PC-3 (cell line): ENCODE data around the gene P2RY2. TPM values are rescaled to one million over a fixed set of nuclear protein-coding genes. Genes with fewer than 3 reads are reported as not detected.

ENCODE experiments used
- ATAC-seq: fragments of 200-7000 bp; cut with Tn5 transposase; 2 replicates; pipeline ENCODE4 v1.9.1; 2020; ENCODE audit warnings: mild to moderate bottlenecking, moderate library complexity
- BruUV-seq: library from RNA; stranded (reverse); fragments of 400-500 nt; replicated peaks from 2 replicates; lab custom pipeline; 2021; lab: Mats Ljungman, UMichigan
- CTCF ChIA-PET: fragments of 300-600 bp; sonication (Branson Sonifier 250); formaldehyde crosslinking; loops from one replicate; lab custom pipeline; 2022; ENCODE audit warnings: antibody characterized with exemption; lab: Charles Lee
- POLR2A ChIA-PET: fragments of 300-600 bp; sonication (Branson Sonifier 250); formaldehyde crosslinking; loops from one replicate; lab custom pipeline; 2022; ENCODE audit warnings: antibody characterized with exemption; ENCODE audit not compliant: unreplicated experiment; lab: Charles Lee
- DNase-seq: peaks from one replicate; pipeline ENCODE4 v3.0.0-alpha.2; 2015
- H2AFZ ChIP-seq: fragments of 300-600 bp; sonication (generic); 2 replicates; pipeline ENCODE4 v1.6.0; 2016; ENCODE audit warnings: antibody characterized with exemption, low read length
- H3F3A ChIP-seq: fragments of 300-600 bp; sonication (generic); one replicate; pipeline ENCODE4 v1.6.0; 2017; ENCODE audit warnings: antibody characterized with exemption, low read length, control low read depth, mild to moderate bottlenecking; ENCODE audit not compliant: unreplicated experiment
- H3K27ac ChIP-seq: fragments of 300-600 bp; sonication (generic); 2 replicates; pipeline ENCODE4 v1.5.1; 2016; ENCODE audit warnings: mild to moderate bottlenecking, low read length
- H3K27me3 ChIP-seq: fragments of 300-600 bp; sonication (generic); 2 replicates; pipeline ENCODE4 v1.6.1; 2016; ENCODE audit warnings: low read length, mixed read lengths
- H3K36me3 ChIP-seq: fragments of 300-600 bp; sonication (generic); 2 replicates; pipeline ENCODE4 v1.6.1; 2016; ENCODE audit warnings: low read depth, mixed run types, low read length, mixed read lengths
- H3K4me1 ChIP-seq: fragments of 300-600 bp; sonication (generic); 2 replicates; pipeline ENCODE4 v1.5.1; 2016; ENCODE audit warnings: low read length; ENCODE audit not compliant: insufficient read depth
- H3K4me2 ChIP-seq: fragments of 300-600 bp; sonication (generic); 2 replicates; pipeline ENCODE4 v1.6.0; 2016; ENCODE audit warnings: low read length
- H3K4me3 ChIP-seq: fragments of 300-600 bp; sonication (generic); 2 replicates; pipeline ENCODE4 v1.5.1; 2016; ENCODE audit warnings: mild to moderate bottlenecking, low read length, mixed read lengths
- H3K79me2 ChIP-seq: fragments of 300-600 bp; sonication (generic); 2 replicates; pipeline ENCODE4 v1.6.1; 2017; ENCODE audit warnings: low read length, mixed read lengths
- H3K9ac ChIP-seq: fragments of 300-600 bp; sonication (generic); 2 replicates; pipeline ENCODE4 v1.6.0; 2016; ENCODE audit warnings: mild to moderate bottlenecking, low read length
- H3K9me2 ChIP-seq: fragments of 300-600 bp; sonication (generic); replicated peaks from 2 replicates; pipeline ENCODE4 v1.6.1; 2016; ENCODE audit warnings: mixed run types, low read length, mixed read lengths
- H3K9me3 ChIP-seq: fragments of 300-600 bp; sonication (generic); 2 replicates; pipeline ENCODE4 v1.6.1; 2016; ENCODE audit warnings: low read length, mixed read lengths
- H4K20me1 ChIP-seq: fragments of 300-600 bp; sonication (generic); 2 replicates; pipeline ENCODE4 v1.6.1; 2016; ENCODE audit warnings: low read length, mixed read lengths
- EZH2 ChIP-seq: fragments of 300-600 bp; sonication (generic); IDR thresholded peaks from one replicate; pipeline ENCODE4 v1.6.1; 2017; ENCODE audit warnings: antibody characterized with exemption, mild to moderate bottlenecking, low read length; ENCODE audit not compliant: unreplicated experiment
- EZH2phosphoT487 ChIP-seq: fragments of 300-600 bp; sonication (generic); IDR thresholded peaks from 2 replicates; pipeline ENCODE4 v1.6.1; 2018; ENCODE audit warnings: mild to moderate bottlenecking, antibody characterized with exemption, low read length, borderline replicate concordance
- intact Hi-C: fragments of 100-400 bp; cut with micrococcal nuclease; formaldehyde crosslinking; loops from 2 replicates; pipeline ENCODE4 v1.9.0; 2023
- total RNA-seq: library from RNA; depleted of rRNA; stranded (reverse); fragments of >200 nt; gene quantifications from 2 replicates; pipeline ENCODE4 v1.2.3, GENCODE V29; 2014
- TF ChIP-seq, protein P1 (sequence below): fragments of 300-600 bp; sonication (generic); conservative IDR thresholded peaks from 2 replicates; pipeline ENCODE4 v1.5.1; 2017; ENCODE audit warnings: antibody characterized with exemption, low read depth, mild to moderate bottlenecking, low read length

Gene P2RY2
- total RNA-seq, 1 experiment from 2014 or later = 54.8 TPM

DNA sequence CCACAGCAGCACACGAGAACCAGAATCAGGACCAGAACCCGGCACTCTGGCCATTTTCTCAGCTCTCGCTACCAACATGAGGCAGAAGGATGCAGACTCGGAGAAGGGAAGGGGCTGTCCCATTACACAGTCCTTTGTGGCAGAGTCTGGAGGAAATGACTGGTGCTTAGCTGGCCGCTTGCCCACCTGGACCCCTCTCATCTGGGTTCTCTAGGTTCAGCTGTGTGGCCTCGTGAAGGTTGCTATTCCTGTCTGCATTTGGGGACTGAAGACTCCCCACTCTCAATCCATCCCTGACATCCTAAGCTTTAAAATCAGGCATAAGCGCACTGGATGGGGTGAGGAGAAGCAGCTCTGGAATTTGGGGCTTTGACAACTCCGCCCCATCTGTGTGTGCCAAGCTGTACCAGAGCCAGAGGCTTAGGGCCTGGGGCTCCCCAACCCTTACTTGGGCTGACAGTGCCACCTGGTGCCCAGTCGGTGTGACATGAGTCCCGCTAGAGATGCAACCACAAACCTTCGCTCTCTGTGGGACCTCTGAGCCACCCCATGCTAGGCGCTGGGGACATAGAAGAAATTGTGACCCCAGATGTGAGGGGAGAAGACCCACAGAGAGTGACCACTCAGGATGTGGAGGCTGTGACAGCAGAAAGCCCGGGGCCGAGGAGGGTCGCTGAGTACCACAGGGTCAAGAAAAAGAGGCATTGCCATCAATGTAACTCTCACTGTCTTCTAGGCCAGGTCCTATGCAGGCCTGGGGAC, 40.1 kb upstream of the P2RY2 start:
- BruUV-seq = no TSS peak
- ChIA-PET CTCF (interaction anchor here (0.6 to 2.6 kb wide), 5 partner anchors 35 to 453 kb away, joined by 8 to 21 read pairs (median 15); partner anchors contain the start of gene FCHSD2), POLR2A (no interaction called here)
- no peaks in the 10 kb centered on the region for H3F3A ChIP-seq
- H4K20me1 ChIP-seq = no peaks in the 10 kb centered on the region
- DNase-seq (peak; percentile 92), ATAC-seq (peak; percentile 88)
- peak overlapping the region; percentile 25; the same call in 1 of the 2 replicates for H2AFZ ChIP-seq
- H3K9ac ChIP-seq = no peak overlapping the region
- H3K27me3 ChIP-seq = no peaks in the 10 kb centered on the region
- H3K4me2 ChIP-seq = peak overlapping the region; percentile 31
- no peaks in the 10 kb centered on the region for H3K36me3 ChIP-seq
- no peaks in the 10 kb centered on the region for H3K79me2 ChIP-seq
- no peak overlapping the region for H3K4me3 ChIP-seq
- H3K4me1 ChIP-seq = peaks cover 21% of the 10 kb centered on the region
- TF ChIP-seq, protein P1, sequence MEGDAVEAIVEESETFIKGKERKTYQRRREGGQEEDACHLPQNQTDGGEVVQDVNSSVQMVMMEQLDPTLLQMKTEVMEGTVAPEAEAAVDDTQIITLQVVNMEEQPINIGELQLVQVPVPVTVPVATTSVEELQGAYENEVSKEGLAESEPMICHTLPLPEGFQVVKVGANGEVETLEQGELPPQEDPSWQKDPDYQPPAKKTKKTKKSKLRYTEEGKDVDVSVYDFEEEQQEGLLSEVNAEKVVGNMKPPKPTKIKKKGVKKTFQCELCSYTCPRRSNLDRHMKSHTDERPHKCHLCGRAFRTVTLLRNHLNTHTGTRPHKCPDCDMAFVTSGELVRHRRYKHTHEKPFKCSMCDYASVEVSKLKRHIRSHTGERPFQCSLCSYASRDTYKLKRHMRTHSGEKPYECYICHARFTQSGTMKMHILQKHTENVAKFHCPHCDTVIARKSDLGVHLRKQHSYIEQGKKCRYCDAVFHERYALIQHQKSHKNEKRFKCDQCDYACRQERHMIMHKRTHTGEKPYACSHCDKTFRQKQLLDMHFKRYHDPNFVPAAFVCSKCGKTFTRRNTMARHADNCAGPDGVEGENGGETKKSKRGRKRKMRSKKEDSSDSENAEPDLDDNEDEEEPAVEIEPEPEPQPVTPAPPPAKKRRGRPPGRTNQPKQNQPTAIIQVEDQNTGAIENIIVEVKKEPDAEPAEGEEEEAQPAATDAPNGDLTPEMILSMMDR = peak; percentile 97
- TF ChIP-seq EZH2 (no peak), EZH2phosphoT487 (no peak)
- H3K27ac ChIP-seq = no peak overlapping the region
- intact Hi-C loops = loop anchor here (1.0 to 2.0 kb wide), 4 partner anchors 37 to 453 kb away; no protein-coding TSS in a partner anchor
- H3K9me3 ChIP-seq = no peaks in the 10 kb centered on the region
- H3K9me2 ChIP-seq = no peaks in the 10 kb centered on the region

DNA sequence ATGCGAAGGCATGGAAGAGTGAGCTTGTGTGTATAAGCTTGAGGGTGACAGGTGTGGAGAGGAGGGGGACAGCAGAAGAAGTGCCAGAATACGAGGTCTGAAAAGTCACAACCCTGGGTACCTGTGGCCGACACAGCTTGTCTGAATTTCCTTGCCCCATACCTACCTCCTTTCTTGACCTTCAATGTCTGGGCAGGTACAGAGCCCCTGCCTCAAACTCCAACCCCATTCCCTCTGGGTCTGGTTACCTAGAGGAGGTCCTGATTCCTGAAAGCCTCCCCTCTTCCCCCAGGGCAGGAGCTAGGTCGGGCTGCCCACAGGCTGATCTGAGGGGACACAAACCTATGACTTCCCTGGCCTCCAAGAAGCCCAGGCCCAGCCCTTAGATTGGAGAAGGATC, 39.4 kb upstream of the P2RY2 start:
- H3K9me3 ChIP-seq = no peaks in the 10 kb centered on the region
- no peaks in the 10 kb centered on the region for H3K27me3 ChIP-seq
- H3K4me3 ChIP-seq = no peak overlapping the region
- H3F3A ChIP-seq = no peaks in the 10 kb centered on the region
- no peak overlapping the region for H3K4me2 ChIP-seq
- DNase-seq = no peak
- no peak overlapping the region for H3K9ac ChIP-seq
- no peaks in the 10 kb centered on the region for H4K20me1 ChIP-seq
- no peaks in the 10 kb centered on the region for H3K79me2 ChIP-seq
- no peaks in the 10 kb centered on the region for H3K9me2 ChIP-seq
- ChIA-PET POLR2A (no interaction called here), CTCF (interaction anchor here (0.6 to 2.6 kb wide), 3 partner anchors 36 to 347 kb away, joined by 8 to 17 read pairs (median 15); partner anchors contain the start of gene FCHSD2)
- ATAC-seq = no peak
- no peak overlapping the region for H2AFZ ChIP-seq
- BruUV-seq = no TSS peak
- H3K4me1 ChIP-seq = peaks cover 21% of the 10 kb centered on the region
- TF ChIP-seq, protein P1 = no peak
- TF ChIP-seq EZH2 = no peak
- no peak for TF ChIP-seq EZH2phosphoT487
- intact Hi-C loops = loop anchor here (1.0 to 2.0 kb wide), 3 partner anchors 254 to 454 kb away; no protein-coding TSS in a partner anchor
- no peaks in the 10 kb centered on the region for H3K36me3 ChIP-seq
- no peak overlapping the region for H3K27ac ChIP-seq

- Histone ChIP-seq H3F3A (peaks cover 7% of the 10 kb centered on the region), H3K9me3 (no peaks in the 10 kb centered on the region), H3K4me2 (no peak overlapping the region), H3K9ac (no peak overlapping the region), H3K79me2 (0 out of 2 replicates have a peak, but pooled peaks cover 4% of the 10 kb centered on the region), H2AFZ (no peak overlapping the region), H3K9me2 (no peaks in the 10 kb centered on the region), H3K27ac (no peak overlapping the region), H3K4me1 (peaks cover 40% of the 10 kb centered on the region), H3K36me3 (no peaks in the 10 kb centered on the region), H3K27me3 (no peaks in the 10 kb centered on the region), H3K4me3 (no peak overlapping the region), H4K20me1 (no peaks in the 10 kb centered on the region)
- TF ChIP-seq, protein P1 = peak; percentile 16; the same call in 1 of the 2 replicates
- no peak for TF ChIP-seq EZH2
- no peak for TF ChIP-seq EZH2phosphoT487
- ATAC-seq (no peak), DNase-seq (no peak)
- POLR2A ChIA-PET = no interaction called here
- CTCF ChIA-PET = no interaction called here
- intact Hi-C loops = no loop called here
- no TSS peak for BruUV-seq
Observed at GRCh38 chr11:73182824-73183321, 35.2 kb upstream of the P2RY2 start.
